Calu3 (cell line): ENCODE measurements around the gene TMEM238L. TPM values are rescaled to one million over a fixed set of nuclear protein-coding genes. Genes with fewer than 3 reads are reported as not detected.
A peak's percentile ranks its signal among the peaks of the same experiment; 100 is the strongest.

ENCODE experiments used
- BruUV-seq: library from RNA; stranded (reverse); fragments of 400-500 nt; replicated peaks from 2 replicates; lab custom pipeline; 2021; lab: Mats Ljungman, UMichigan
- CTCF ChIA-PET: fragments of 300-600 bp; sonication (Branson Sonifier 250); formaldehyde crosslinking; loops from one replicate; lab custom pipeline; 2022; ENCODE audit warnings: antibody characterized with exemption; lab: Charles Lee
- DNase-seq: peaks from one replicate; pipeline ENCODE4 v3.0.0; 2022
- H3K27ac Mint-ChIP-seq: one replicate; pipeline ENCODE4 v1.8.0; 2022; ENCODE audit warnings: mixed read lengths; ENCODE audit not compliant: unreplicated experiment
- H3K27me3 Mint-ChIP-seq: one replicate; pipeline ENCODE4 v1.8.0; 2022; ENCODE audit warnings: mixed read lengths; ENCODE audit not compliant: unreplicated experiment
- H3K36me3 Mint-ChIP-seq: one replicate; pipeline ENCODE4 v1.8.0; 2022; ENCODE audit warnings: mild to moderate bottlenecking, moderate library complexity, mixed read lengths; ENCODE audit not compliant: insufficient read depth, unreplicated experiment
- H3K4me1 Mint-ChIP-seq: one replicate; pipeline ENCODE4 v1.8.0; 2022; ENCODE audit warnings: mild to moderate bottlenecking, low read depth, mixed read lengths; ENCODE audit not compliant: unreplicated experiment
- H3K4me3 Mint-ChIP-seq: one replicate; pipeline ENCODE4 v1.8.0; 2022; ENCODE audit warnings: mild to moderate bottlenecking, low read depth, moderate library complexity, mixed read lengths; ENCODE audit not compliant: unreplicated experiment
- H3K9me3 Mint-ChIP-seq: one replicate; pipeline ENCODE4 v1.8.0; 2022; ENCODE audit warnings: low read depth, mixed read lengths; ENCODE audit not compliant: unreplicated experiment
- CTCF ChIP-seq: fragments of 200-600 bp; IDR thresholded peaks from one replicate; pipeline ENCODE4 v1.8.0; 2022; ENCODE audit warnings: antibody characterized with exemption; ENCODE audit not compliant: unreplicated experiment
- intact Hi-C: fragments of 100-400 bp; cut with micrococcal nuclease; formaldehyde crosslinking; loops from one replicate; pipeline ENCODE4 v1.10.0; 2022; ENCODE audit not compliant: unreplicated experiment
- total RNA-seq: library from RNA; stranded (reverse); gene quantifications from 2 replicates; pipeline ENCODE4 v1.2.3, GENCODE V29; 2022

TMEM238L gene
- total RNA-seq, 1 experiment from 2014 or later: not detected

- no TSS peak for BruUV-seq
- peak; percentile 22 for TF ChIP-seq CTCF
- CTCF ChIA-PET: interaction anchor here (0.6 to 1.4 kb wide), 2 partner anchors 17 to 91 kb away, joined by 4 read pairs; no protein-coding TSS in a partner anchor
- Mint-ChIP-seq H3K4me1 (no peaks in the 10 kb centered on the region), H3K36me3 (no peaks in the 10 kb centered on the region), H3K9me3 (no peaks in the 10 kb centered on the region), H3K27me3 (peaks cover 48% of the 10 kb centered on the region), H3K27ac (no peak overlapping the region), H3K4me3 (no peak overlapping the region)
- intact Hi-C loops: loop anchor here (5.0 kb wide), 1 partner anchor 93 kb away; no protein-coding TSS in a partner anchor
- peak; percentile 30 for DNase-seq
Measured at GRCh38 chr17:10754109-10754508, 49.8 kb downstream of the TMEM238L start.

DNA sequence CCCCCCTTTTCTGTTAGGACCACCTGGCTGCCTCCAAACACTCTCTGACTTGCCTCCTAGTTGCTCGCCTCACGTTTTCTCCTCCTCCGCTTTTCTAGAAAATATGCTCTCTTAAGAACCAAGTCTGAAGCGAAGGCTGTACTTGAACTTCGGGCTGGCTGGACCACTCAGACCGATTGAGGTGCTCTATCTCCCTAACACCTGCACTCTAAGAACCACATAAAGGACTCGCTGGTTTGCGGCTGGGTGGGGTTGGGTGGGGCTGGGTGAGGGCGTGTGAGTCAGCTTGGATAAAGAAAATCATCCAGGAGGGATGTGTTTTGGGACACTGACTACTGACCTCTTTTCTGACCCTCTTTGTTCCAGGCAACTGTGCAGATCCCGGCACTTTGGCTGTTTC is 51.2 kb downstream of the TMEM238L start:
- no peak for DNase-seq
- Mint-ChIP-seq H3K4me3 (no peak overlapping the region), H3K36me3 (no peaks in the 10 kb centered on the region), H3K27me3 (peaks cover 52% of the 10 kb centered on the region), H3K4me1 (no peaks in the 10 kb centered on the region), H3K9me3 (no peaks in the 10 kb centered on the region), H3K27ac (no peak overlapping the region)
- intact Hi-C loops: loop anchor here (5.0 kb wide), 1 partner anchor 95 kb away; no protein-coding TSS in a partner anchor
- TF ChIP-seq CTCF: no peak
- BruUV-seq: no TSS peak
- CTCF ChIA-PET: no interaction called here

DNA sequence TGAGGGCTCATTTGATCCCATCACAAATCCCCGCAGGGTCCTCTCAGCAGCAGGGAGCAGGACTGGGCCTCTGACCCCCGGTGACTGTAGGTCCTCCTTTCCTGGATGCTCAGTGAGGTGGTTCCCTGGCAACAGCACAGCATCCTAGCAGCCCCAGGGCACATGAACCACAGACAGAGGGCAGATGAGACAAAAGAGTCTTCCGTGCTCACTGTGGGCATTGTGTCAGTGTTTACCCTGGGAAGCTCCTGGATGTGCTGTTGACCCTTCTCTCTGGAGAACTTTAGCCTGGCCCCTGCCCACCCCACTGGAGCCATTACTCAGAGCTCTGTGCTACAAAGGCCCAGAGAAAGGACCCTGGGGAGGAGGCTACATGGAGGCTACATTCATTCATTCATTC is 52.3 kb downstream of the TMEM238L start:
- CTCF ChIA-PET: no interaction called here
- no peak for TF ChIP-seq CTCF
- Mint-ChIP-seq H3K36me3 (no peaks in the 10 kb centered on the region), H3K4me3 (no peak overlapping the region), H3K9me3 (no peaks in the 10 kb centered on the region), H3K27me3 (peaks cover 50% of the 10 kb centered on the region), H3K4me1 (no peaks in the 10 kb centered on the region), H3K27ac (no peak overlapping the region)
- BruUV-seq: no TSS peak
- DNase-seq: no peak
- intact Hi-C loops: loop anchor here (5.0 kb wide), 1 partner anchor 96 kb away; no protein-coding TSS in a partner anchor

DNA sequence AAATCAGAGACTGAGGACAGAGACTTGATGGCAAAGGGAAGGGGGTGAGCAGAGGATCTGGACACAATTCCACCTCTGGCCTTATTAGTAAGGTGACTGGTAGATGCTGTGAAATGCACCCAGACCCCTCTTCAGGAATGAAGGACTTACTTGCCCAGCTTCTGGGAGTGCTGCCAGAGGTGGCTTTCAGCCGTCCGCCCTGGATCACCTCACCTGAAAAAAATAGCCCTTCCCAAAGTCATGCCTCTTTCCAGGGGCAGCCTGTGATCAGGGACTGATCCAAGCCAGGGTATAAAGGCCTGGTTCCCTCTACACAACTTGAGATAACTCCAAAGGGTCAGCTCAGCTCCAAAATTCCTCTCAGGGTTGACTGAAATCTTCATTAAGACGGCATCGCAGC is 53.7 kb downstream of the TMEM238L start:
- intact Hi-C loops: loop anchor here (5.0 kb wide), 1 partner anchor 97 kb away; no protein-coding TSS in a partner anchor
- CTCF ChIA-PET: no interaction called here
- DNase-seq: no peak
- Mint-ChIP-seq H3K4me3 (no peak overlapping the region), H3K27me3 (peaks cover 43% of the 10 kb centered on the region), H3K36me3 (no peaks in the 10 kb centered on the region), H3K27ac (no peak overlapping the region), H3K9me3 (no peaks in the 10 kb centered on the region), H3K4me1 (no peaks in the 10 kb centered on the region)
- BruUV-seq: no TSS peak
- TF ChIP-seq CTCF: no peak
